HG02798 (cell line): Measurements from ENCODE around the gene HAPLN2.
"Not testable (repeated sequence)": the region's sequence is repeated elsewhere in the genome, so short reads cannot be mapped to it uniquely, and the experiment has no call there.

Experiments used
- ATAC-seq: cut with Tn5 transposase; IDR thresholded peaks from one replicate; pipeline ENCODE4 v1.9.1; 2021; ENCODE audit warnings: mild to moderate bottlenecking; ENCODE audit not compliant: unreplicated experiment, poor library complexity

The HAPLN2 gene

DNA sequence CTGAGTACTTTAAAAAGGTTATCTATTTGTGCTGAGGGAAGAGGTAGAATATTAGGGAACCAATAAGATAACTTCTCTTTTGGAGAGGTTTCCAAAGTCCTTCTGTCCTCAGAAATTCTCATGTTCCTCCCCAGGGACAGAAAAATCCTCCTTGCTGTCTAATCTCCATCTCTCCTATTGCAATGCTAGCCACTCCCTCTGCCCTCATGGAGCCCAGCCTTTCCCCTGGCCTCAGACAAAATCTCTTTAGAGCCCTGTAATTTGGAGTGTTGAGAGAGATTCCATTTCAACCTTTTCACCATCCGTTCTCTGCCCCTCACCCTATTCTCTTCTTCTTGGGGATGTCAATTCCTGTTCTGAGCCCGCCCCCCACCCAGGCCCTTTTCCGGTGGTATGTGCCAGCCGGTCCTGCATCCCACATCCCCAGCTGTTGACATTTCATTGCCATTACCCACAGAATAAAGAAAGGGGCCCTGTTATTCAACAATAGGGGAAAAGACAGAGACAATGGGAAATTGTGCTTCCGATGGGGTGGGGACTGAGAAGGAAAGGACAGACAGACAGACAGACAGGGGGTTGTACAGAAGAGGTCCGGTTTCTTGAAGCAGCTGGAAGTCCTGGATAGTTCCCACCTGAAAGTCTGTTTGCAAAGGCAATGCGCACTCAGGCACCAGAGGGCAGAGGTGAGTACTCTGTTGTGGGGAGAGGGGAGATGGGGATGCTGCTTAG, at the start of gene HAPLN2:
Gene HAPLN2, plus strand, starts transcription at position 563 of the 729 bp plus-strand sequence. CDS start 4,076 bp downstream, outside the sequence.
- ATAC-seq, result no peak

GRCh38 chr1:156571261-156571852, 47.9 kb upstream of the HAPLN2 start:
- no peak for ATAC-seq

DNA sequence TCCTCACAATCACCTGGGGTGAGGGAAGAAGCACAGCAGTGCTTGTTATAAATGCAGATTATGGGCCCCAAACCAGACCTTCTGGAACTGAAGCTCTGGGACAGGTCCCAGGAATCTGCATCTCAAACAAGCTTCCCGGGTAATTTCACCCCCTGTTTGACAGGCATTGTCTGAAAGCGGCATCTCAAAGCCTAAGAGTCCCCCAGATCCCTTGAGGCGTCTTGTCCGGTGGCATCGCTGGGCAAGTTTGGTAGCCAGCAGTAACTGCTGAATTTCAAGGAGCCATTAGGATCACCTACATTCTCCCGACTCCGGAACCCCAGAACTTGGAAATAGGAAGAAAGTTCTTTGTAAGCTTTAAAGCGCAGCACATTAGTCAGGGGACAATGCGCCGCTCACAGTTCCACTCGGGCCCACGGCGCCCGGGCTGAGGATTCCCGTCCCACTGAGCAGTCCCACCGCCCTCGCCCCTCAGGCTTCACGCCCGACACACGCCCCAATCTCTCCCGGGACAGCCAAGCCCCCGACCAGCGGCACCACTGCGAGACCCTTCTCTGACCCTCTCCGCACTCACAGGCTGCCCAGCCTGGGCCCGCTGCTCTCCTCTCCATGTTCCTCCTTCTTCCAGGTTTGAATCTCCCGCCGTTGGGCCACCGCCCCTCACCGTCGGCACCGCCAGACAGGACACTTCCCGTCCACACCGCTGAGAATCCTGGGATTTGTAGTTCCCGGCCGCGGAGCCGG, 47.1 kb upstream of the HAPLN2 start, which contains the start of gene IQGAP3:
Gene IQGAP3, minus strand, starts transcription at position 647 of the 744 bp plus-strand sequence. Its CDS starts 36 bp downstream, at position 611.
- peak; percentile 94 for ATAC-seq

GRCh38 chr1:156572663-156573018, 46.6 kb upstream of the HAPLN2 start:
- no peak for ATAC-seq

DNA sequence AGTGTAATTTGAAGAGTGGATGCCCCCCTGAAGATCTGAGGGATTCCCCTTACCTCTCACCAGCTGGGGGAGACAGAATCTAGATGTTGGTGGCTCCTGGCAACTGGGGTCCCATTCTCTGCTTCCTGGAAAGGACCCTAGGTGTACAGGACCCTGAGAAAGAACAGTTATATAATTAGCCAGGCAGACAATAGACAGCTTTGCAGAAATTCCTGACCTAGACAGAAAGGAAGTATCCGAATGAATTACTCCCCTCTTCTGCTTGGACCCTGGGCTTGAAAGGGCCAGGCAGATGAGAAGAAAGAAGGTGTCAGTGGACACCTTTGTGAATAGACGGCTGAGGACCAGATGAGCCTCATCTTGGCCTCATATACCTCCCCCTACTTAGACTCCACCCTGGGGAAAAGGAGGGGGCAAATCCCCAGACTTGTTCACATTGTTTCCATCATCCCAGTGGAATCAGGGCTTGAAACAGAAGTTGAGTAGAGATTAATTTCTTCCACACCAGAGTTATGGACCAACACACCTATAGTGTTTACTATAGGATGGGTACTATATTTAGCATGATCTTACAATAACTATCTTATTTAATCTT, 45.1 kb upstream of the HAPLN2 start:
- ATAC-seq, result no peak

DNA sequence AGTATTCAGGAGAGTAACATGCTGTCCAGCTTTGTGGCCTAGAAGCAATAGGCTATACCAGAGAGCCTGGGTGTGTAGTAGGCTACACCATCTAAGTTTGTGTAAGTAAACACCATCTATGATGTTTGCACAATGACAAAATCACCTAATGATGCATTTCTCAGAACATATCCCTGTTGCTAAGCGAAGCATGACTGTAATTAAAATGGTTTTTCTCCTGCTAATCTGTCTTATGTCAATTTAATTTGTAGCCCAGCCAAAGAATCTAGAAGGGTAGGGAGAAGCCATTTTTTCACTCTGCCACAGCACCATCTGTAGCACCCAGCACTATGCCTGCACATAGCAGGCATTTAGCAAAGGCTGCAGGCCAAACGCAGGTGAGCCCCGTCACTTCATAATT, 41.7 kb upstream of the HAPLN2 start:
- ATAC-seq, result no peak

GRCh38 chr1:156578055-156578454, 41.2 kb upstream of the HAPLN2 start:
- ATAC-seq, result no peak

DNA sequence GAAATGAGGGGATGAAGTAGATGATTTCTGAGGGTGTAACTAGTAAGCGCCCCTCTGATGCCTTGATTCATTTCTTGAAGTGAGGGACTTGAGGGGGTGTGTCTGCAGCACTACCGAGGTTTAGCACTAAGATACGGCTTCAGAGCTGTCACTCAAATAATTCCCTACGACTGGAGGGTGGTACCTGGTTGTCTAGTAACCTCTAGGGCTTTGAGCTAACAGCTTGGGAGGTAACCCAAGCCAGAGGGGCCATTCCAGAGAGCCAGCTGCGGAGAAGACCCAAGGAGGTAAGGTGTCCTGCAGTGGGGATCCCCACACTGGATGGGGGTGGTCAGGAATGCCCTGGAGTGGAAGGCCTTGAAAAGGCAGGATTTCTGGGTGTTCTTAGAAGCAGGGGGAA, 39.7 kb upstream of the HAPLN2 start, which contains the start of gene TTC24:
Gene TTC24, plus strand, starts transcription at position 252 of the 400 bp plus-strand sequence. CDS start 1,642 bp downstream, outside the sequence.
- no peak for ATAC-seq

- no peak for ATAC-seq
Measured at GRCh38 chr1:156581661-156582387, 37.4 kb upstream of the HAPLN2 start.

- no peak for ATAC-seq
Measured at GRCh38 chr1:156582388-156583017, 36.7 kb upstream of the HAPLN2 start.

- ATAC-seq, result no peak
Measured at GRCh38 chr1:156583821-156584622, 35.2 kb upstream of the HAPLN2 start.

- no peak for ATAC-seq
Measured at GRCh38 chr1:156584813-156585212, 34.4 kb upstream of the HAPLN2 start.

GRCh38 chr1:156586323-156586722, 32.9 kb upstream of the HAPLN2 start:
- ATAC-seq, result no peak

DNA sequence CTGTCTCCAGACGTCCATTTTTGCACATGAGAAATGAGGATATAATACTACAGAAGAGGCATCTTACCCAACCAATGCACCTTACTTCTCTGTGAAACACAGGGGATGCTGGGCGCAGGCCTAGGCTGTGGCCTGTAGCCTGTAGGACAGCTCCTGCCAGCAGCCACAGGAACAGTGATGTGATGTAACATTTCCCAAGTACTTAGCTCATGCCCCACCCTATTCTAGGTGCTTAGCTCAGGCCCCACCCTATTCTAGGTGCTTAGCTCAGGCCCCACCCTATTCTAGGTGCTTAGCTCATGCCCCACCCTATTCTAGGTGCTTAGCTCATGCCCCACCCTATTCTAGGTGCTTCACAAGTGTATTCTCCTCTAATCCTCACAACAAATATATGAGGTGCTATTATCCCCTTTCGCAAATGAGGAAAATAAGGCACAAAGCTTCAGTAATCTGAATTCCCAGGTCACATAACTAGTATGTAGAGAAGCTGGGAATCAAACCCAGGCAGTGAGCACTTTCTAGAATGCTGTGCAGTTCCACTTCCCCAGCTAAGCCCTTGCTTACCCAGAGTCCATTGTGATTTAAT, 32.2 kb upstream of the HAPLN2 start:
- ATAC-seq, result no peak

DNA sequence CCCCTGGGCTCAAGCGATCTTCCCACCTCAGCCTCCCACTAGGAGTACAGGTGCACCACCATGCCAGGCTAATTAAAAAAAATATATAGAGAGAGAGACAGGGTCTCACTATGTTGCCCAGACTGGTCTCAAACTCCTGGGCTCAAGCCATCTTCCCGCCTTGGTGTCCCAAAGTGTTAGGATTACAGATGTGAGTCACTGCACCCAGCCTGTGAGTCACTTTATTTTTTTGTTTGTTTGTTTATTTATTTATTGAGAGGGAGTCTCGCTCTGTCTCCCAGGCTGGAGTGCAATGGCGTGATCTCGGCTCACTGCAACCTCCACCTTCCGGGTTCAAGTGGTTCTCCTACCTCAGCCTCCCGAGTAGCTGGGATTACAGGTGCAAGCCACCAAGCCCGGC, 31.3 kb upstream of the HAPLN2 start:
- not testable (repeated sequence) for ATAC-seq

DNA sequence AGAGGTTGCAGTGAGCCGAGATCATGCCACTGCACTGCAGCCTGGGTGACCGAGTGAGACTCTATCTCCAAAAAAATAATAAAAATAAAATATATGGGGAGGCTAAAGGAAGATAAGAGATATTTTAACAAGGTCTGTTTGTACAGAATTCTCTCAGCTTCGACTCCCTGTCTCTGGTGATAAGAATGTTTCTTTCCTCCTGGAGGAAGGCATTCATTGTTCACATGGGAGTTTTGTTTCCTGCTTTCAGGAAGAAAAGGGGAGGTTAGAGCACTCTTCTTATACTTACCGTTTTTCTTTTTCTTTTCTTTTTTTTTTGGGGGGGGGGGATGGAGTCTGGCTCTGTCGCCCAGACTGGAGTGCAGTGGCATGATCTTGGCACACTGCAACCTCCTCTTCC, 29.7 kb upstream of the HAPLN2 start:
- no peak for ATAC-seq

DNA sequence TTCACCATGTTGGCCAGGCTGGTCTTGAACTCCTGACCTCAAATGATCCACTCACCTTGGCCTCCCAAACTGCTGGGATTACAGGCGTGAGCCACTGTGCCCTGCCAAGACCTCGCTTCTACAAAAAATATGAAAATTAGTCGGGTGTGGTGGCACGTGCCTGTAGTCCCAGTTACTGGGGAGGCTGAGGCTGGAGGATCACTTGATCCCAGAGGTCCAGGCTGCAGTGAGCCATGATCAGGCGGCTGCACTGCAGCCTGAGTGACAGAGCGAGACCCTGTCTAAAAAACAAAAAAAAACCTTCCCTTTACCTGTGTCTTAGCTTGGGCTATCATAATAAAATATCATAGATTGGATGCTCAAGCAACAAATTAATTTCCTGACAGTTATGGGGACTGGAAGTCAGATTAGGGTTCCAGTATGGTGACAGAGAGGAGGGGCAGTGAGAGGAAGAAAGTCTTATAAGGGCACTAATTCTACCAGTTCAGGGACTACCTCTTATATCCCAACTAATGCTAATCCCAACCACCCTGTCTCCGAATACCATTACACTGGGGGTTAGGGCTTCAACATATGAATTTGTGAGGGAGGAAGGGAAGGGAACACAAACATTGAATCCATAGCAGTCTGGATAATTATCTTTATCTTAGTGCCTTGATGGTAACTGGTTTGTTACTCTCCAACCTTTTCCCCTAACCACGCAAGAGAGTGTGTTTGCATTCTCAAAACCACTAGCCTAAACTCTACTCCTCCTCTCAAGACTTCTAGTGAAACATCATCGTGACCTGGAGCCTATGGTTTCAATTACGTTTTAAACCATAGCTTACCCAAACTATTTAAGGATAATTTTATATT, 28.7 kb upstream of the HAPLN2 start:
- ATAC-seq, result no peak

DNA sequence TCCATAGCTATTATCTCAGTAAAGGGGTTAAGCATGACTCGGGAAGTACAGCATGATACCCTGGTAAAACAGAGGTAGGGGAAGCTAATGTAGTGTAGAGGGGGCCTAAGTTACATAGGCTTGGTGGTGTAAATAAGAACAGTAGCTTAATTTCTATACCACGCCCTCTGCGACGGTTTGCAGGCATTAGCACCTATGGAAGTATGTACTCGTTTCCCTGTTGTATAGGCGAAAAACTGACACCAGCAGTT, 28.1 kb upstream of the HAPLN2 start:
- ATAC-seq, result peak; percentile 4
